ENCODE data around the gene STK16. TPM values are rescaled to one million over a fixed set of nuclear protein-coding genes. Genes with fewer than 3 reads are reported as not detected.

STK16 gene
- total RNA-seq, 4 donors from 2014 or later = 10.9 to 22.9 (median 16.1) TPM

- no peak overlapping the region for H3K27ac ChIP-seq
- DNase-seq (ENCODE audit: low spot score in 2 of 2) = peak in 1 of 2 donors; percentile 22
- H3K36me3 ChIP-seq = peaks cover 15% of the 10 kb centered on the region
- H3K9me3 ChIP-seq = no peaks in the 10 kb centered on the region
- peaks cover 26% of the 10 kb centered on the region for H3K4me1 ChIP-seq
- TF ChIP-seq CTCF (IDR thresholded peaks at IDR 0.05) (no peak), EP300 (IDR thresholded peaks at IDR 0.05) (no peak), POLR2AphosphoS5 (IDR thresholded peaks at IDR 0.05) (no peak), POLR2A (IDR thresholded peaks at IDR 0.05) (no peak)
- H3K4me3 ChIP-seq = no peak overlapping the region
- WGBS = 85% methylated on average over 7 of the region's 7 CpGs
- no peaks in the 10 kb centered on the region for H3K27me3 ChIP-seq
These were observed 40.7 kb upstream of the STK16 start for GRCh38 chr2:219204425-219205164.

- peaks cover 26% of the 10 kb centered on the region for H3K4me1 ChIP-seq
- H3K36me3 ChIP-seq = peaks cover 21% of the 10 kb centered on the region
- TF ChIP-seq POLR2AphosphoS5 (IDR thresholded peaks at IDR 0.05) (no peak), POLR2A (IDR thresholded peaks at IDR 0.05) (no peak), EP300 (IDR thresholded peaks at IDR 0.05) (no peak), CTCF (IDR thresholded peaks at IDR 0.05) (no peak)
- H3K9me3 ChIP-seq = no peaks in the 10 kb centered on the region
- DNase-seq (ENCODE audit: low spot score in 2 of 2) = peak in 1 of 2 donors; percentile 17
- no peak overlapping the region for H3K4me3 ChIP-seq
- H3K27ac ChIP-seq = no peak overlapping the region
- no peaks in the 10 kb centered on the region for H3K27me3 ChIP-seq
- WGBS = 80% methylated on average over 5 of the region's 5 CpGs
These were observed 40.1 kb upstream of the STK16 start for GRCh38 chr2:219205165-219205538.

- Histone ChIP-seq H3K27me3 (no peaks in the 10 kb centered on the region), H3K9me3 (no peaks in the 10 kb centered on the region), H3K4me3 (peak overlapping the region; percentile 88), H3K27ac (peak overlapping the region; percentile 94), H3K36me3 (peaks cover 29% of the 10 kb centered on the region), H3K4me1 (peaks cover 26% of the 10 kb centered on the region)
- TF ChIP-seq CTCF (IDR thresholded peaks at IDR 0.05) = no peak
- TF ChIP-seq POLR2A (IDR thresholded peaks at IDR 0.05) = no peak
- TF ChIP-seq EP300 (IDR thresholded peaks at IDR 0.05) = no peak
- TF ChIP-seq POLR2AphosphoS5 (IDR thresholded peaks at IDR 0.05) = no peak
- WGBS = 15% methylated on average over 7 of the region's 7 CpGs
- DNase-seq (ENCODE audit: low spot score in 2 of 2) = peak in 1 of 2 donors; percentile 46
These were observed 39.3 kb upstream of the STK16 start for GRCh38 chr2:219205981-219206327.

- peaks cover 26% of the 10 kb centered on the region for H3K4me1 ChIP-seq
- peaks cover 32% of the 10 kb centered on the region for H3K36me3 ChIP-seq
- WGBS = 0% methylated on average over 17 of the region's 76 CpGs
- H3K4me3 ChIP-seq = peak within 1 kb of the TSS; percentile 88
- H3K27ac ChIP-seq = peak within 1 kb of the TSS; percentile 94
- TF ChIP-seq EP300 (IDR thresholded peaks at IDR 0.05) (no peak), POLR2A (IDR thresholded peaks at IDR 0.05) (peak in 1 of 2 donors; percentile 65), POLR2AphosphoS5 (IDR thresholded peaks at IDR 0.05) (peak in 2 of 3 donors; percentile 78 to 84)
- no peaks in the 10 kb centered on the region for H3K9me3 ChIP-seq
- H3K27me3 ChIP-seq = no peaks in the 10 kb centered on the region
- DNase-seq (ENCODE audit: low spot score in 2 of 2) = peak; percentile 96 to 97
These were observed 38.7 kb upstream of the STK16 start, which contains the start of gene ZFAND2B for GRCh38 chr2:219206328-219207133. Gene ZFAND2B (plus strand): TSS chr2:219206782. CDS start chr2:219206988, 206 bp downstream.

- Histone ChIP-seq H3K4me3 (peak overlapping the region; percentile 88), H3K36me3 (peaks cover 36% of the 10 kb centered on the region), H3K27ac (peak overlapping the region; percentile 94), H3K9me3 (no peaks in the 10 kb centered on the region), H3K4me1 (peaks cover 26% of the 10 kb centered on the region), H3K27me3 (no peaks in the 10 kb centered on the region)
- TF ChIP-seq EP300 (IDR thresholded peaks at IDR 0.05) (no peak), CTCF (IDR thresholded peaks at IDR 0.05) (no peak), POLR2A (IDR thresholded peaks at IDR 0.05) (no peak), POLR2AphosphoS5 (IDR thresholded peaks at IDR 0.05) (no peak)
- peak in 1 of 2 donors; percentile 59 for DNase-seq (ENCODE audit: low spot score in 2 of 2)
- 12% methylated on average over 20 of the region's 22 CpGs for WGBS
These were observed 38.0 kb upstream of the STK16 start for GRCh38 chr2:219207134-219207883.

All from suprapubic skin (tissue), 4 donors.